ENCODE data around the gene TMEM19.

- TF ChIP-seq POLR2AphosphoS5 (IDR thresholded peaks at IDR 0.05; ENCODE audit: borderline replicate concordance, low read depth, low read length) (no peak), EZH2 (IDR thresholded peaks at IDR 0.05) (no peak)
These were observed 22.8 kb downstream of the TMEM19 start for GRCh38 chr12:71708658-71709057.

All from SK-N-MC (cell line).